Right ventricle myocardium superior (tissue), 1 donor: ENCODE measurements around the gene BCAS1. TPM values are rescaled to one million over a fixed set of nuclear protein-coding genes. Genes with fewer than 3 reads are reported as not detected.

Experiments used
- ATAC-seq: fragments of 200-7000 bp; cut with Tn5 transposase; one replicate; pipeline ENCODE4 v1.9.1; 2020; ENCODE audit warnings: mild to moderate bottlenecking; ENCODE audit not compliant: poor library complexity
- DNase-seq: peaks from one replicate; pipeline ENCODE4 v3.0.0-alpha.2; 2020
- intact Hi-C: fragments of 100-400 bp; cut with DNase I; formaldehyde crosslinking; loops from one replicate; pipeline ENCODE4 v1.11.2; 2022
- total RNA-seq: library from RNA; stranded (reverse); fragmentation: NEBNext Ultra II Directional; extraction: Animal tissue kit (Norgen Biotek cat#: 25700); gene quantifications from one replicate; pipeline ENCODE4 v1.2.1, GENCODE V29; 2021
- donor health status: DM: no; HTN: yes; CAD: no; lungs with severe emphysema.

The BCAS1 gene
- total RNA-seq, 1 donor from 2014 or later: not detected

- intact Hi-C loops: no loop called here
- DNase-seq: no peak
- ATAC-seq: no peak
Measured at GRCh38 chr20:53960579-53961272, 109.7 kb downstream of the BCAS1 start.

- no peak for DNase-seq
- peak; percentile 77 for ATAC-seq
- intact Hi-C loops: no loop called here
Measured at GRCh38 chr20:53959911-53960578, 110.3 kb downstream of the BCAS1 start.

- no peak for DNase-seq
- no peak for ATAC-seq
- intact Hi-C loops: no loop called here
Measured at GRCh38 chr20:53958260-53958659, 112.1 kb downstream of the BCAS1 start.

GRCh38 chr20:53957451-53958172 is 112.8 kb downstream of the BCAS1 start:
- peak; percentile 24 for ATAC-seq
- intact Hi-C loops: no loop called here

GRCh38 chr20:53956013-53956715 is 114.2 kb downstream of the BCAS1 start:
- intact Hi-C loops: no loop called here
- no peak for ATAC-seq

More at GRCh38 chr20:53957451-53958172, 112.8 kb downstream of the BCAS1 start:
- no peak for DNase-seq

GRCh38 chr20:53954723-53955658 is 115.4 kb downstream of the BCAS1 start:
- no peak for DNase-seq
- intact Hi-C loops: no loop called here
- ATAC-seq: no peak

More at GRCh38 chr20:53956013-53956715, 114.2 kb downstream of the BCAS1 start:
- no peak for DNase-seq

- DNase-seq (no peak), ATAC-seq (no peak)
- intact Hi-C loops: no loop called here
Measured at GRCh38 chr20:53952528-53953096, 117.8 kb downstream of the BCAS1 start.

GRCh38 chr20:53950578-53950977 is 119.8 kb downstream of the BCAS1 start:
- DNase-seq (no peak), ATAC-seq (no peak)
- intact Hi-C loops: no loop called here

- ATAC-seq (no peak), DNase-seq (no peak)
- intact Hi-C loops: no loop called here
Measured at GRCh38 chr20:53950031-53950430, 120.4 kb downstream of the BCAS1 start.

- peak; percentile 39 for ATAC-seq
- peak; percentile 58 for DNase-seq
- intact Hi-C loops: loop anchor here (10.0 kb wide), 1 partner anchor 215 kb away; no protein-coding TSS in a partner anchor
Measured at GRCh38 chr20:53949319-53949839, 121.0 kb downstream of the BCAS1 start.

- ATAC-seq (no peak), DNase-seq (no peak)
- intact Hi-C loops: loop anchor here (10.0 kb wide), 1 partner anchor 214 kb away; no protein-coding TSS in a partner anchor
Measured at GRCh38 chr20:53948383-53949318, 121.7 kb downstream of the BCAS1 start.

GRCh38 chr20:53947501-53948195 is 122.7 kb downstream of the BCAS1 start:
- no peak for DNase-seq
- intact Hi-C loops: loop anchor here (10.0 kb wide), 1 partner anchor 213 kb away; no protein-coding TSS in a partner anchor
- ATAC-seq: no peak

- intact Hi-C loops: loop anchor here (10.0 kb wide), 1 partner anchor 211 kb away; no protein-coding TSS in a partner anchor
- DNase-seq (no peak), ATAC-seq (no peak)
Measured at GRCh38 chr20:53946106-53946505, 124.3 kb downstream of the BCAS1 start.

- intact Hi-C loops: loop anchor here (10.0 kb wide), 1 partner anchor 211 kb away; no protein-coding TSS in a partner anchor
- ATAC-seq: no peak
- no peak for DNase-seq
Measured at GRCh38 chr20:53945478-53945877, 124.9 kb downstream of the BCAS1 start.

- no peak for DNase-seq
- no peak for ATAC-seq
- intact Hi-C loops: loop anchor here (5.0 to 10.0 kb wide), 2 partner anchors 210 to 367 kb away; no protein-coding TSS in a partner anchor
Measured at GRCh38 chr20:53944796-53945195, 125.6 kb downstream of the BCAS1 start.
